ENCODE data around the gene ANKRD13B. TPM values are rescaled to one million over a fixed set of nuclear protein-coding genes. Genes with fewer than 3 reads are reported as not detected.

ANKRD13B gene
- total and polyA plus RNA-seq, 9 donors = 8.1 to 17.6 (median 13.8) TPM

- Histone ChIP-seq H3K4me3 (ENCODE audit: low read length) (no peak overlapping the region), H3K4me1 (ENCODE audit: control insufficient read depth, insufficient read depth, low read length) (peaks cover 7% of the 10 kb centered on the region), H3K27me3 (ENCODE audit: control insufficient read depth, insufficient read depth, low read length) (no peaks in the 10 kb centered on the region), H3K9me3 (replicated peaks; ENCODE audit: control insufficient read depth, low read depth, low read length) (no peaks in the 10 kb centered on the region), H3K27ac (ENCODE audit: low read length) (no peak overlapping the region), H3K36me3 (ENCODE audit: control insufficient read depth, insufficient read depth, low read length) (peaks cover 18% of the 10 kb centered on the region)
- no peak for DNase-seq
- WGBS (ENCODE audit: insufficient coverage) = no CpG with 5 or more reads among the region's 1 CpG
Observed at GRCh38 chr17:29663155-29663554, 70.2 kb downstream of the ANKRD13B start.

Other genes with a start within 250 kb of the ANKRD13B start
- 35.0 TPM for gene TAOK1, start 202.8 kb upstream of the ANKRD13B start, total RNA-seq
- gene TAOK1, start 202.8 kb upstream of the ANKRD13B start, polyA plus RNA-seq (ENCODE audit: insufficient read depth in 1 of 8, insufficient read length in 8 of 8, low replicate concordance in 1 of 8) = 10 to 100 TPM; 15.6 to 36.2 (median 30.9) TPM
- gene ABHD15, start 26.1 kb upstream of the ANKRD13B start, total RNA-seq = 3.1 TPM
- 1 to 10 TPM; 3.1 to 4.7 (median 3.4) TPM for gene ABHD15, start 26.1 kb upstream of the ANKRD13B start, polyA plus RNA-seq (ENCODE audit: insufficient read depth in 1 of 8, insufficient read length in 8 of 8, low replicate concordance in 1 of 8)
- 33.1 TPM for gene TP53I13, start 24.4 kb upstream of the ANKRD13B start, total RNA-seq
- 10 to 100 TPM; 29.3 to 45.1 (median 35.0) TPM for gene TP53I13, start 24.4 kb upstream of the ANKRD13B start, polyA plus RNA-seq (ENCODE audit: insufficient read depth in 1 of 8, insufficient read length in 8 of 8, low replicate concordance in 1 of 8)
- 16.4 TPM for gene GIT1, start 3.5 kb upstream of the ANKRD13B start, total RNA-seq
- gene GIT1, start 3.5 kb upstream of the ANKRD13B start, polyA plus RNA-seq (ENCODE audit: insufficient read depth in 1 of 8, insufficient read length in 8 of 8, low replicate concordance in 1 of 8) = 10 to 100 TPM; 25.9 to 33.7 (median 31.5) TPM
- gene CORO6, start 29.8 kb downstream of the ANKRD13B start, total RNA-seq = 52.8 TPM
- 10 to 100 TPM; 43.8 to 100.0 (median 79.6) TPM for gene CORO6, start 29.8 kb downstream of the ANKRD13B start, polyA plus RNA-seq (ENCODE audit: insufficient read depth in 1 of 8, insufficient read length in 8 of 8, low replicate concordance in 1 of 8)

Measured in muscle of leg (tissue), 11 donors.